CD4-positive, alpha-beta T cell treated with Interleukin-17A for 1 hour (primary cell): ENCODE data around the gene TRABD.
"Not testable (repeated sequence)": the region's sequence is repeated elsewhere in the genome, so short reads cannot be mapped to it uniquely, and the experiment has no call there.

ENCODE experiments used
- DNase-seq: peaks from one replicate; pipeline ENCODE4 v3.0.0-alpha.2; 2020

The TRABD gene

GRCh38 chr22:50153056-50153755 lies 32.5 kb upstream of the TRABD start:
- no peak for DNase-seq

GRCh38 chr22:50153756-50154140 lies 32.0 kb upstream of the TRABD start:
- no peak for DNase-seq

- no peak for DNase-seq
Observed at GRCh38 chr22:50157709-50158375, 27.9 kb upstream of the TRABD start.

GRCh38 chr22:50160947-50161346 lies 24.8 kb upstream of the TRABD start:
- no peak for DNase-seq

- DNase-seq: no peak
Observed at GRCh38 chr22:50161508-50162390, 24.0 kb upstream of the TRABD start.

- no peak for DNase-seq
Observed at GRCh38 chr22:50162391-50162956, 23.2 kb upstream of the TRABD start.

- no peak for DNase-seq
Observed at GRCh38 chr22:50165436-50166123, 20.1 kb upstream of the TRABD start.

GRCh38 chr22:50167689-50168489 lies 17.8 kb upstream of the TRABD start:
- no peak for DNase-seq

GRCh38 chr22:50168490-50169180 lies 17.1 kb upstream of the TRABD start:
- not testable (repeated sequence) for DNase-seq

GRCh38 chr22:50169181-50169759 lies 16.4 kb upstream of the TRABD start:
- DNase-seq: no peak

- peak; percentile 11 for DNase-seq
Observed at GRCh38 chr22:50169774-50170341, 15.9 kb upstream of the TRABD start.

GRCh38 chr22:50170453-50171318 lies 15.0 kb upstream of the TRABD start, which contains the start of gene PANX2:
PANX2 (plus strand) TSS chr22:50170731; CDS start chr22:50170731, 0 bp downstream.
- no peak for DNase-seq

GRCh38 chr22:50171319-50171964 lies 14.3 kb upstream of the TRABD start:
- no peak for DNase-seq

- no peak for DNase-seq
Observed at GRCh38 chr22:50171965-50172421, 13.7 kb upstream of the TRABD start.

GRCh38 chr22:50173311-50173982 lies 12.3 kb upstream of the TRABD start:
- no peak for DNase-seq

GRCh38 chr22:50173983-50174355 lies 11.7 kb upstream of the TRABD start:
- DNase-seq: no peak

- no peak for DNase-seq
Observed at GRCh38 chr22:50174382-50175190, 11.1 kb upstream of the TRABD start.
